HG02588 (cell line): Measurements from ENCODE around the gene SDHAF1.

Source experiments
- ATAC-seq: cut with Tn5 transposase; IDR thresholded peaks from one replicate; pipeline ENCODE4 v1.9.1; 2021; ENCODE audit warnings: mild to moderate bottlenecking, moderate library complexity; ENCODE audit not compliant: unreplicated experiment

SDHAF1 gene

DNA sequence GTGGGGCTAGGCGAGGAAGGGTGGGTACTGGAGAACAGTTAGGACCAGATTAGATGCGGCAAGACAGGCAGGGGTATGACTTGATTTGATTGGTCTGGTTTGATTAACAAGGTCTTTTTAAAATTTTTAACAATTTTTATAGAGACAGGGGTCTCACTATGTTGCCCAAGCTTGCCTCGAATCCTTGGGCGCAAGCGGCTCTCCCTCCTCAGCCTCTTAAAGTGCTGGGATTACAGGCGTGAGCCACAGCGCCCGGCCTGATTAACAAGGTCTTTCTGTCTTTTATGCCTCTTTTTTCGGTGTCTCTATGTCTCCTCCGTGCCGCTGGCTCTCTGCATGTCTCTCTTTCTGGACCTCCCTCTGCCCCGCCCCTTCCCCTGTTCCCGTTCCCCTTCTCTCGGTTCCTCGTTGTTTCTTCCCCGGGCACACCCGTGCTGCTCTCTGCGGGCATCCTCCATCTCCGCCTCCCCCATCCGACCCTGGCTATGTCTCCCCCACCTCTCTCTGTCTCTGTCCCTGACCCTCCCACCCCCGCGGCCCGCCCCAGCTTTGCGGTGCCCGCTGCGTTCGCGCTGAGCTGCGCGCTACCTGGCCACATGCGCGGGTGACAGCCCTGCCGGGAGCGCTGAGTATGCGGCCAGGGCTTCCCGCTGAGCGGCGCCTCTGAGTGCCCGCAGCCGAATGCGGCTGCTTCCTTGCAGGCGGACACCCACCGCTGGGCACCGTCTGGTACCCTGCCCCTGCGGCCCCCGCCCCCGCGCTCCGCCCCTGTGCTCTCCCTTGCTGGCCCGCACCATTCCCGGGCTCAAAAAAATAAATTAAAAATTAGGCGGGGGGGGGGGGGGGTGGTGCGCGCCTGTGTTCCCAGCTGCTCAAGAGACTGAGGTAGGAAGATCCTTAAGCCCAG is 8.1 kb upstream of the SDHAF1 start:
- ATAC-seq, result no peak

DNA sequence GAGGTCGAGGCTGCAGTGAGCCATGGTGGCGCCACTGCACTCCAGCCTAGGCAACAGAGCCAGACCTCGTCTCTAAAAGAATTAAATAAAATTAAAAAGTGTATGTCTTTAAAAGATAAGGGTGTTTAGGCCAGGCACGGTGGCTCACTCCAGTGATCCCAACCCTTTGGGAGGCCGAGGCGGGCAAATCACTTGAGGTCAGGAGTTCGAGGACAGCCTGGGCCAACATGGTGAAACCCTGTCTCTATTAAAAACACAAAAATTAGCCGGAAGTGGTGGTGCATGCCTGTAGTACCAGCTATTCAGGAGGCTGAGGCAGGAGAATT is 7.5 kb upstream of the SDHAF1 start:
- ATAC-seq, result no peak

DNA sequence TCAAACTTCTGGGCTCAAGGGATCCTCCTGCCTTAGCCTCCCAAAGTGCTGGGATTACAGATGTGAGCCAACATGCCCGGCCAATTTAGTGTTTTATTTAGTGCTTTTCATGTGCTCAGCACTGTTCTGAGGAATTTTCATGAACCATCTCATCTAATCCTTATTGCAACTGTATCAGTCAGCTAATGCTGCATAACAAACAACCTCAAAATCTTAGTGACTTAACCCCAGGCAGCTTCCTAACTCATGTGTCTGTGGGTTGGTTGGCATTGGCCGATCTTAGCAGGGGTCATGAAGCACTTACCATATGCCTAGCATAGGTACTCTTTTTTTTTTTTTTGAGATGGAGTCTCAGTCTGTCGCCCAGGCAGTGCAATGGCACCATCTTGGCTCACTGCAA is 6.2 kb upstream of the SDHAF1 start:
- ATAC-seq, result no peak

DNA sequence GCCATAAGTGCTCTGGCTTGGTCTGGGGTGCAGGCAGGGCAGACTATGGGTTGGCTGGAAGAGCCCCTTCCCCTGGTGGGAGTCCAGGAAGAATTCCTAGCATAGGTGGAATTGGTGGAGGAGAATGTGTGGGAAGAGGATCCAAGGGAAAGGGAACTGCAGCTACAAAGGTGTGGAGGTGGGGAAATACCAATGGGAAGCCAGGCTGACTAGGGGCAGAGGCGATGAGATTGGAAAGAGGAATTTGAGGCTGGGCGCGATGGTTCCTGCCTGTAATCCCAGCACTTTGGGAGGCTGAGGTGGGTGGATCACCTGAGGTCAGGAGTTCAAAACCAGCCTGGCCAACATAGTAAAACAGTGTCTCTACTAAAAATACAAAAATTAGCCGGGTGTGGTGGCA is 4.8 kb upstream of the SDHAF1 start:
- ATAC-seq, result no peak

DNA sequence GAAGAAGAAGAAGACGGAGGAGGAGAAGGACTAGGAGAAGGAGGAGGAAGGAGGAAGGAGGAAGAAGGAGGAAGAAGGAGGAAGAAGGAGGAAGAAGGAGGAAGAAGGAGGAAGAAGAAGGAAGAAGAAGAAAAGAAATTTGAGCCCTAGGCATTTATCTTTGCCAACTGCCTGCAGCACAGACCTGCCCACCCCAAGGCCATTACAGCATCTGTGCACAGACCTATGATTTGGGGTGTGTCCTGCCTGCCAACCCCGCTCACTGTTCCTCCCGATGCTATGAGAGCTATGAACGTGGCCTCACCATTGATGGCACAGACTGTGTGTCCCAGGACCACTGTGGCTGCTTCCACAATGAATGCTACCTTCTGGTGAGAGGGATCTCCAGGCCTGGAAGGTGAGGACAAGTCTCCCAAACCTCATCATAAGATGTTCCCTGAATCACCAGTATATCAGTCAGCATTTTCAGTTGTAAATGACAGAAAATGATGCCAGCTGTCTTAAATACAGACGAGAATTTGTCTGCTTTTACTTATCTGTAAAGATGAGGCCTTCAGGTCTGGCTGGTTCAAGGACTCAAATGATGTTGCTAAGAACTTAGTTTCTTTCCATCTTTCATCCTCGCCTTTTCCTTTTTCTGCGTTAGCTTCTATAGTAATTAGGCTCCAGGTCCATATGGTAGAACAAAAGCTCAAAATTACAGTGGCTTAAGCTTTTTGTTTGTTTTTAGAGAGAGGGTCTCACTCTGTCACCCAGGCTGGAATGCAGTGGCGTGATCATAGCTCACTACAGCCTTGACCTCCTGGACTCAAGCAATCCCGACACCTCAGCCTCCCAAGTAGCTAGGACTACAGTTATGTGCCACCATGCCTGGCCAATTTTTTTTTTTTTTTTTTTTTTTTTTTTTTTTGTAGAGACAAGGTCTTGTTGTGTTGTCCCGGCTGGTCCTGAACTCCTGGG is 3.9 kb upstream of the SDHAF1 start:
- ATAC-seq, result no peak

DNA sequence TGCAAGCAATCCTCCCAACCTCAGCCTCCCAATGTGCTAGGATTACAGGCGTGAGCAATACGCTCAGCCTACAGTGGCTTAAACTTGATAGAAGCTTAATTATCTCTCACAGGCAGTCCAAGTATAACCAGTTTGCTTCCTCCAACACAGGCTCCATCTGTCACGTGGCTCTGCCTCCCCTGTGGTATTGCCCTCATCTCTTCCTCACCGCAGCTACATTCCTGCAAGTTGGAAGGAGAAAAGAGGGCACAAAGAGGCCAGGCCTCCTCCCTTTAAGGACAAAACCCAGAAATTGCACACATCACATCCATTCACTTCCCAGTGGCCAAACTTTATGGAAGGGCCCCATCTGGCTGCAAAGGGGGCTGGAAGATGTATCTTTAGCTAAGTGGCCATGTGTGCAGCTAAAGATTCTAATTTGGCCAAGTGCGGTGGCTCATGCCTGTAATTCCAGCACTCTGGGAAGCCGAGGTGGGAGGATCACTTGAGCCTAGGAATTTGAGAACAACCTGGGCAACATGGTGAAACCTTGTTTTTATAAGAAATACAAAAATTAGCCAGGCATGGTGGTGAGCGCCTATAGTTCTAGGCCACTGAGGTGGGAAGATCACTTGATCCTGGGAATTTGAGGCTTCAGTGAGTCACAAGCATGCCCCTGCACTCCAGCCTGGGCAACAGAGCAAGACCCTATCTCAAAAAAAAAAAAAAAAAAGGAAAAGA is 3.1 kb upstream of the SDHAF1 start:
- no peak for ATAC-seq

DNA sequence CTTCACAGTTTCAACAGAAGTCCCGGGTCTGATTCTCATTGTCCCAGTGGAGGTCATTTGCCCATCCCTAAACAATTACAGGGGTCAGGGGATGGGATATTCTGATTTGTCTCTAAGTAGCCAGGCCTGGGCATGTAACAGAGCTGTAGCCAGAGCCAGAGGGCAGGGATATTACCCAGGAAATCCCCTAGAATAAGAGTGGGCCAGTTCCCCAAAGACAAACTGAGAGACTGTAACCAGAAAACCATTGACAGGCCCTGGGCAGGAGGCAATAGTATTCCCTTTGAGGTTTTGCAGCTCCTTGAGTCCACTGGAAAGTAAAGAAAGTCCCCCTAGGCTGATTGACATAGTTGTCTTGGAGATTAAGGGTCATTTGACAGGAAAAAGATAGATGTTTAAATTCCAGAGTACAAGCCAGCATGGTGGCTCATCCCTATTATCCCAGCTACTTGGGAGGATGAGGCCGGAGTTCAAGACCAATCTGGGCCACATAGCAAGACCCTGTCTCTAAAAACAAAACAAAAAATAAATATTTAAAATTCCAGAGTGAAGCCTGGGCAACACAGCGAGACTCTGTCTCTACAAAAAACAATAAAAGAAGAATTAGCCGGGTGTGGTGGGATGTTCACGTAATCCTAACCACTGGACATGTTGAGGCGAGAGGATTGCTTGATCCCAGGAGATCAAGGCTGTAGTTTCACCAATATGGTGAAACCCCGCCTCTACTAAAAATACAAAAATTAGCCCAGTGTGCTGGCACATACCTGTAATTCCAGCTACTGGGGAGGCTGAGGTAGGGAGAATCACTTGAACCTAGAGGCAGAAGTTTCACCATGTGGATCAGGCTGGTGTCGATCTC is 1.9 kb upstream of the SDHAF1 start:
- no peak for ATAC-seq

DNA sequence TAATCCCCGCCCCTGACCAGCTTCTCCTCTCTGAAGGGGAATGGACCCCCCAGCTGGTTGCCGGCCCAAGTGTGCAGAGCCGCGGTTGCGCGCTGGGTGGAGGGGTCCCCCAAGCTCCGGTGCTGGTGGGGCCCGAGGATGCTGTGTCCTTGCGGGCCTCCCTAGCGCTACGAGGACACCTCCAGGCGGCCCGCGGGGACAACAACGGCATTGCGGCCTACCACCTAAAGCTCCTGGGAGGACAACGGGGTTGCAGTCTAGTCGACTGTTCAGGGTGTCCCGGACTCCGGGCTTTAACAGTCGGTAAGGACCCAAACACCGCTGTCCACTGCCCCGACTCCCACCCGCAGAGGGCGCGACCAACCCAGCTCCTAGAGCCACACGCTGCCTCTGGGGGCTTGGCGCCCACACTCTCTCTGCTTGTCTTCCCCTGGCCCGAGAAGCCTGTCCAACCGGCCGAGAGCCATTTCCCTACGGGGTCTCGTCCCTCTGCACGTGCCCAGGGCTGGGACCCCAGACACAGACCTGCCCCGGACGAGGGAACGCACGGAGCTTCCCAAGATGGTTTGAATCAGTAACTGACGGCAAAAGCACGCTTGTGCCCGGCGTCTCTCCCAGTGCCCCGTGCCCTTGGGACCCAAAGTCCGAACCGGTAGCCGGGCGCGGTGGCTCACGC is 927 bp upstream of the SDHAF1 start:
- ATAC-seq, result no peak

DNA sequence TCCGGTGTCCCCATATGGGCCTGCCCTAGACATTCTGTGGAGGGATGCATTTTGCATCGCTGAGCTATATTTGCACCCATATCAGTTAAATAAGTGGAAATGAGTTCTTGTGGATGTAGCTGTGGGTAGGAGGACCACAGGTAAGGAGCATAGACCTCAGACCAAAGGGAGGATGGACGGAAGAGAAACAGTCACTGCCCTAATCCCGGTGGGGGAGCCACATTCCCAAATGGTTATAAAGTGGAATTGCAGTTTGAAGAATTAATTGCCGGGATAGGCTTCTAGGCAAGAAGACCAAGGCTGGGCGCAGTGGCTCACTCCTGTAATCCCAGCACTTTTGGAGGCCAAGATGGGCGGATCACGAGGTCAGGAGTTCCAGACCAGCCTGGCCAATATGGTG is 1.8 kb downstream of the SDHAF1 start:
- ATAC-seq, result no peak

DNA sequence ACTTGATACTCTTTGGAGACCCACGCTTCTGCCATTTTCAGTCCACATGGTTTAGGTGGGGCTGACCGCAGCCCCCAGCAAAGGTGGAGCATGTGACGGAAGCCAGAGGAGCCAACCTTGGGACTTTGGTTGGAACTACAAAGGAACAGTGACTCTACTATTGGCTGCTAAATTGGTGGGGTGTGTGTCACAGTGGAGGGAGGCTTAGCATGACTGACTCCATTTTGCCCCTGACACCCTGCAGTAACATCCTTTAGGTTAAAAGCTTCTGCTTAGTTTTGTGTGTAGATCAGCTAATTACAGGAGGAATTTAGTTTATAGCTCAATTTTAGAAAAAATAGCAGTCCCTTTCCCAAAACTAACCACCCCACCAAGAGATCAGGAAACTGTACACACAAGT is 6.6 kb downstream of the SDHAF1 start:
- no peak for ATAC-seq

DNA sequence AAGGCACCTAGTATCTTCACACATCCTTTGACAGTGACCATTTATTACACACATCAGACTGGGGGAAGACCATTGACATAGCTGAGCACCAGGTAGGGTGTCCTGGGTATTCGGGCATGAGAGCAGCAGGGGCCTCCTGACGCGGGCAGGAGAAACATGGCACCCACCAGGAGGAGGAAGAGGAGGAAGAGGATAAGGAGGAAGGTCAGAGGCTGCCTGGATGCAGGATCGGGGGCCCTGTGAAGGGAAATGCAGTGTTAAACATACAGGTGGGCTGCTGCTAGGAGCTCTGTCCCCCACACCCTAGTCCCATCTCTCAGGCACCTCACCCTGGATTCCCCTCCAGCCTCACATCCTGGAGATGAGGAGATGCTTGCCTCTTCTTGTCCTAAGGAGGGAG is 8.3 kb downstream of the SDHAF1 start:
- ATAC-seq, result no peak

DNA sequence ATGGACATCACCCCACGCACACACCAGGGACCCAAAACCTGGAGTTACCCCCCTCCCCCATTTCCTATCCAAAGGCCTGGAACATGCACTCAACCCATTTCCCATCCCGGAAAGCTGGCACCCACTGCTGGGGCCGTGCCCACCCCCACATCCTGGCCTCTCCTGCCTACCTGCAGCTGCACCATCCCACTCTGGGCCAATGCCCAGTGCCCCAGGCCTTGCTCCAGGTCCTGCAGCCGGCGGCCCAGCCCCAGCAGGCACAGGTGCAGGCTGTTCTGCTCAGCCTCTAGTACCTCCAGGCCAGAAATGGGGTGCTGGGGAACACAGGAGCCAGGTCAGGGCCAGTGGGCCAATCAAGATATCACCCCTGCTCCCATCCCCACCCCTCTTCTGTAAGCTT is 12.0 kb downstream of the SDHAF1 start:
- no peak for ATAC-seq

DNA sequence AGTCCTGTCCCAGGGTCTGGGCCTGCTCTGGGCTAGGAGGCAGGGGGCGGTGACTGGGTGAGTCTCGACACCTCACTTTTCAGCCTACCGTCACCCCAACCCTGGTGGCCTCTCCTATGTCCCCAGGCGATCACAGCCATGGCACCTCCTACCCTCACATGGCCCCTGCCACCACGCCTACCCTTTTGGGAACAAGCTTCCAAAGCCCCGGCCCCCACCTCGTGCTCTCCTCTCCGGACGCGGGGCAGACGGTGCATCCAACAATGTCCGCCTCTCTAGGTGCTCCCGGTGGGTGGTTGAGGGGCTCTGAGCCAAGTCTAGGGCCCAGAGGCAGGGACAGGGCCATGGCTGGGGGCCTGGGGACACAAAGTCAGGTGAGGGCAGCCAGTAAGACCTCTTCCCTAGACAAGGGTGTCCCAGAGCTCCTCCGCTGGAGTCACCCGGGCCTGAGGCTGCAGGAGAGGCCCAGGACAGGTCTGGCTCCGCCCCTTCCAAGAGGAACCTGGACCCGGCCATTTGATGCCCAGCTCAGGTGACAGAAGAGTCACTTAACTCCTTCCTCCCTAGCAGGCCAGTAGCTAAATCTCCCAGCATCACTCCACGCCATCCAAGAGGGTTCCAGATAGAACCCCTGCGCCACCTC is 13.5 kb downstream of the SDHAF1 start, which contains the start of gene SYNE4:
Gene SYNE4 (minus strand): TSS at position 478 of the 643 bp plus-strand sequence. CDS start 132 bp downstream, at position 346.
- no peak for ATAC-seq

DNA sequence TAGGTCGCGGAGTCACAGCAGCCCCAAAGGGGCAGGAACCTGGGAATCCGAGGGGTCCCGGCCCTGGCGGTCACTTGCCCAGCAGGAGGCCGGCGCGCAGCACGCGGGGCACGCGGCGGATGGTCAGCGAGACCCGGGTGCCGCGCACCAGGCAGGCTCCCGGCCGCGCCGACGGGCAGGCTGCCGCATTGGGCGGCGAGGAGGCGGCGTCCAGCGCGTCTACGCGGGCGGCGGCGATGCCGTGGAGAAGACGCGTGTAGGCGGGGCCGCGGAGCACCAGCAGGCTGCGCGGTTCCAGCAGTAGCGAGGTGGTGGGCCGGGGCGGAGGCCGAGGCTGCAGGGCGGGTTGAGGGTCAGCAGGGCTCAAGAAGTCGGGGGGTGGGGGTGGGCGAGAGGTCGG is 14.2 kb downstream of the SDHAF1 start:
- ATAC-seq, result no peak

DNA sequence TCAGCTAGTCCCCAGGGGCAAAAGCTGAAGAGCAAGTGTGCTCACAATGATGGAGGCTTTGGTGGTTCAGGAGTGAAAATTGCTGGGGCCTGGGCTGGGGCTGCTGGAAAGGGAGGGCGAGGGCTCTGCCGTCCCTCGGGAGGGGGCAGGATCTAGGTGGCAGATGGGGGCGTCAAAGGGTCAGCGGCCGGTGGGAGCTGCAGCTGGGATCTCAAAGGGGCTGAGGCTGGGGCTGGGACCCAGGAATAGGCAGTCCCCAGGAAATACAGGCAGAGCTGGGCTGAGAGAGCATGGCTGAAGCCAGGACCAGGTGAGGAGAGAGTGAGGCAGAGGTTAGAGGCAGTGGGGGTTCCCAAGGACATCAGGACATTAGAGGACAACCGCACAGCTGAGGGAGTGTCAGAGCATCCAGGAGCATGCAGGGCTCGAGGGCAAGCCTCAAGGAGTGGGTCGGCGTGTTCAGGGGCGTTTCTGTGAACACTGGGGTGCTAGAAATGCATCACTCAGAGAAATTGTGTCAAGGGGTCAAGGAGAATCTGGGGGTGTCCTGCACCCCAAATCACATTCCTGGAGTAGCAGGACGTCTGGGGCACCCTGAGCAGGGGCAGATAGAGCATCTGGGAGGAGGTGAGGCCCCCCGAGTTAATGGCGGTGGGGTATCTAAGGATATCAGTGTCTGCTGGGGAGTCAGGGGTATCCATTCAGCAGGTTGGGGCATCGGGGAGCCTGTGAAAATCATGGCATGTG is 14.8 kb downstream of the SDHAF1 start:
- ATAC-seq, result no peak

DNA sequence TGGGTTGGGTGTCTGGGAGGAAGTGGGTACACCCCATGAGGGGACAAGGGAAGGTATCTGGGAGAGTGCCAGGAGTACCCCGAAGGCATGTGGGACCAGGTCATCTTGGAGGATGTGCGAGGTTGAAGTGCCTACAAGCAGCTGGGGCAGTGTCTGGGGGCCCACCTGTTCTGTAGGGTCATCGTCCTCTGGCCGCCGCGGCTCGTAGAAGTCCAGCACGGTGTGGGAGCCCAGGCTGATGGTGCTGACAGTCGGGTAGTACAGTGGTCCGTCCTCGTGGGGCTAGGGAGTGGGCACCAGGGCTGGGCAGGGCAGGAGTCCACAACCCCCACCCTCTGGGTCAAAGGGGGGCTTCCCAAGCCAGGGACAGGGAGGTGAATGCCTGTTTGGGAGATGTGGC is 15.4 kb downstream of the SDHAF1 start:
- ATAC-seq, result no peak

DNA sequence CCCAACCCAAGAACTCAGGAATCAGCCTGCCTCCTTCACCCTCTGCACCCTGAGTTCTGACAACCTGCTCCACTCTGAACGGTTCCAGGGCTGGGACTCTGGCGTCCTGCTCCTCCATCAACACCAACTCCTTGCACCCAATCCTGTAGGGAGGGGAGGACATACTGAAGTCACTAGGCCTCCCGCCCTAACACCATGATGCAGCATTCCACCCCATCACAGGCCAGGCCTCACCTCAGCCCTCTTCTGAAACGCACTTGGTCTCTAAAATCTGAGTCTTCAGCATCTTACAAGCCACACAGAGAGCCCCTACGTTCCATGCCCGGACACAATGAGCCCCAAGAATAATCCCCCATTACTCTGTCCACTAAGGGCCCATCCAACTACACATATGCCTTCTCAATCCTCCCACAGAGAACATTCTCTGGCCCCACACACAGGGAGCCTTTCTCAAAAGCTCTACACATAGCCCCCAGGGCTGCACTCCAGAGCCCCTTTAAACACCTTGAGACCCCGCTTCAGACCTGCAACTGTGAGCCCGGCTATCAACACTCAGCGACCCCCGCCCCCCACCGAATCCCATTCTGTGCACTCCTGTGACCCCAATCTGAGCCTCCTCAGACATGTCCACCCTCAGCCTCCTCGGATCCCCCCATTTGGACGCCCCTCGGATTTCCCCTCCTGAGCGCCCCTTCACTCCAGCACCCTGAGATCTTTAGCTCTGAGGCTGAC is 18.5 kb downstream of the SDHAF1 start:
- no peak for ATAC-seq
